Endodermal cell (in vitro differentiated cells): ENCODE results near the gene OR5M10. TPM values are rescaled to one million over a fixed set of nuclear protein-coding genes. Genes with fewer than 3 reads are reported as not detected.

Experiments used
- DNase-seq: peaks from one replicate; pipeline ENCODE4 v3.0.0-alpha.2; 2017
- H3K27ac ChIP-seq: 2 replicates; pipeline ENCODE4 v1.5.1; 2013; ENCODE audit warnings: mild to moderate bottlenecking, low read depth, low read length, moderate library complexity
- H3K27me3 ChIP-seq: 2 replicates; pipeline ENCODE4 v1.6.1; 2013; ENCODE audit warnings: mild to moderate bottlenecking, low read length, moderate library complexity; ENCODE audit not compliant: insufficient read depth, control insufficient read depth, poor library complexity, severe bottlenecking
- H3K36me3 ChIP-seq: 2 replicates; pipeline ENCODE4 v1.7.0; 2013; ENCODE audit warnings: mild to moderate bottlenecking, low read length, moderate library complexity; ENCODE audit not compliant: control insufficient read depth, insufficient read depth
- H3K4me1 ChIP-seq: one replicate; pipeline ENCODE4 v1.7.0; 2013; ENCODE audit warnings: low read length; ENCODE audit not compliant: control insufficient read depth, insufficient read depth
- H3K4me3 ChIP-seq: 2 replicates; pipeline ENCODE4 v1.5.1; 2013; ENCODE audit warnings: mild to moderate bottlenecking, low read length, moderate library complexity
- H3K9ac ChIP-seq: 2 replicates; pipeline ENCODE4 v1.6.1; 2013; ENCODE audit warnings: mild to moderate bottlenecking, low read length, moderate library complexity; ENCODE audit not compliant: poor library complexity, severe bottlenecking; ENCODE audit errors: extremely low read depth
- H3K9me3 ChIP-seq: 2 replicates; pipeline ENCODE4 v1.6.1; 2013; ENCODE audit warnings: mild to moderate bottlenecking, low read length, moderate library complexity; ENCODE audit not compliant: control insufficient read depth
- H3K27ac Mint-ChIP-seq: 2 replicates; pipeline ENCODE4 v1.8.0; 2020; ENCODE audit warnings: mixed read lengths
- H3K27me3 Mint-ChIP-seq: 2 replicates; pipeline ENCODE4 v1.8.0; 2021; ENCODE audit warnings: mild to moderate bottlenecking, mixed read lengths; ENCODE audit not compliant: insufficient read depth
- H3K36me3 Mint-ChIP-seq: 2 replicates; pipeline ENCODE4 v1.8.0; 2020; ENCODE audit warnings: low read depth, mixed read lengths
- H3K4me1 Mint-ChIP-seq: 2 replicates; pipeline ENCODE4 v1.8.0; 2020; ENCODE audit warnings: mixed read lengths
- H3K4me3 Mint-ChIP-seq: 2 replicates; pipeline ENCODE4 v1.8.0; 2020; ENCODE audit warnings: mild to moderate bottlenecking, moderate library complexity, mixed read lengths
- H3K9me3 Mint-ChIP-seq: 2 replicates; pipeline ENCODE4 v1.8.0; 2020; ENCODE audit warnings: mild to moderate bottlenecking, mixed read lengths
- CTCF ChIP-seq: fragments of 200-600 bp; sonication (generic); conservative IDR thresholded peaks from 2 replicates; pipeline ENCODE4 v1.5.0; 2021; ENCODE audit warnings: antibody characterized with exemption, mild to moderate bottlenecking
- WGBS, 2 experiments: methylation state at CpG; one replicate each; pipeline versions ENCODE4 v1.1.5 to v1.1.7; 2013; ENCODE audit warnings: missing lambda C conversion rate in 2 of 2, mixed read lengths in 1 of 2; ENCODE audit not compliant: insufficient coverage in 1 of 2, insufficient read length in 1 of 2; 5-methylcytosine and 5-hydroxymethylcytosine counted together
- total RNA-seq, 2 donors: library from RNA; stranded (reverse); fragmentation: NEBNext Ultra II Directional in 1 of 2; extraction: Animal tissue kit (Norgen Biotek cat#: 25700) in 1 of 2; gene quantifications; 2 replicates in 1 of 2; 3 replicates in 1 of 2; pipeline ENCODE4 v1.2.1, GENCODE V29; 2021

The OR5M10 gene
- total RNA-seq, 2 donors from 2014 or later: not detected

GRCh38 chr11:56545531-56545930, 32.0 kb downstream of the OR5M10 start:
- Histone ChIP-seq H3K36me3 (no peaks in the 10 kb centered on the region), H3K4me3 (no peak overlapping the region), H3K4me1 (no peaks in the 10 kb centered on the region), H3K9me3 (no peaks in the 10 kb centered on the region), H3K27me3 (no peaks in the 10 kb centered on the region), H3K9ac (no peak overlapping the region), H3K27ac (no peak overlapping the region)
- H3K36me3 Mint-ChIP-seq: no peaks in the 10 kb centered on the region
- no peak for TF ChIP-seq CTCF
- H3K27me3 Mint-ChIP-seq: no peaks in the 10 kb centered on the region
- no peak overlapping the region for H3K4me3 Mint-ChIP-seq
- no peak for DNase-seq
- no peaks in the 10 kb centered on the region for H3K9me3 Mint-ChIP-seq
- no peak overlapping the region for H3K27ac Mint-ChIP-seq
- no peaks in the 10 kb centered on the region for H3K4me1 Mint-ChIP-seq
- WGBS, 2 experiments: 86 to 87% methylated on average over 5 to 6 of the region's 6 CpGs

- Mint-ChIP-seq H3K4me1 (no peaks in the 10 kb centered on the region), H3K27me3 (no peaks in the 10 kb centered on the region), H3K9me3 (no peaks in the 10 kb centered on the region), H3K4me3 (no peak overlapping the region), H3K27ac (no peak overlapping the region), H3K36me3 (no peaks in the 10 kb centered on the region)
- Histone ChIP-seq H3K4me1 (no peaks in the 10 kb centered on the region), H3K36me3 (no peaks in the 10 kb centered on the region), H3K27me3 (no peaks in the 10 kb centered on the region), H3K9ac (no peak overlapping the region), H3K4me3 (no peak overlapping the region), H3K9me3 (no peaks in the 10 kb centered on the region), H3K27ac (no peak overlapping the region)
- 77 to 80% methylated on average over 1 of the region's 1 CpG for WGBS, 2 experiments
- TF ChIP-seq CTCF: no peak
- no peak for DNase-seq
Measured at GRCh38 chr11:56543739-56544138, 33.8 kb downstream of the OR5M10 start.

DNA sequence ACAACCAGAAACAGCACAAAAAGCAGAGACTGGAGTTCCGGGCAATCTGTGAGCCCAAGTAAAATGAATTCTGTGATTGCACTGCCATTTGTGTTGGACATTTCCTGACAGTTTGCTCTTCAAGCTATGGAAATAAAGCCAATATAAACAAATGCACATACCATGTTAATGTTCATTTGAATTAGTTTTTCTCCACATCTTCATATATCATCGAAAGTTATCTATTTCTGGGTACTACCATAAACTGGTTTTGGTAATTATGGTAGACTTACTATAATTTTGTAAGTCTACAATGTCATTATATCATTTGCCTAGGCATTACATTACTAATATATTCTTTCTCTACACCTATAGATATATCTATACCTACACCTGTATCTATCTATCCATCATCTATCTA, 34.4 kb downstream of the OR5M10 start, which contains the start of gene OR5M11:
OR5M11 (minus strand) TSS at position 101 of the 400 bp plus-strand sequence; CDS start at position 101, 0 bp downstream.
- 88 to 100% methylated on average over 1 of the region's 2 CpGs for WGBS, 2 experiments
- no peaks in the 10 kb centered on the region for H3K27me3 ChIP-seq
- no peak for TF ChIP-seq CTCF
- no peaks in the 10 kb centered on the region for H3K36me3 ChIP-seq
- Mint-ChIP-seq H3K27me3 (no peaks in the 10 kb centered on the region), H3K36me3 (no peaks in the 10 kb centered on the region), H3K4me3 (no peak within 1 kb of the TSS), H3K9me3 (no peaks in the 10 kb centered on the region), H3K27ac (no peak within 1 kb of the TSS), H3K4me1 (no peaks in the 10 kb centered on the region)
- no peaks in the 10 kb centered on the region for H3K4me1 ChIP-seq
- H3K9ac ChIP-seq: no peak within 1 kb of the TSS
- no peak within 1 kb of the TSS for H3K4me3 ChIP-seq
- no peak within 1 kb of the TSS for H3K27ac ChIP-seq
- no peaks in the 10 kb centered on the region for H3K9me3 ChIP-seq
- no peak for DNase-seq
